ENCODE data around the gene CAP2. TPM values are rescaled to one million over a fixed set of nuclear protein-coding genes. Genes with fewer than 3 reads are reported as not detected.

Gene CAP2
- total RNA-seq, 4 donors from 2014 or later, result 4.8 to 10.1 (median 7.8) TPM

DNA sequence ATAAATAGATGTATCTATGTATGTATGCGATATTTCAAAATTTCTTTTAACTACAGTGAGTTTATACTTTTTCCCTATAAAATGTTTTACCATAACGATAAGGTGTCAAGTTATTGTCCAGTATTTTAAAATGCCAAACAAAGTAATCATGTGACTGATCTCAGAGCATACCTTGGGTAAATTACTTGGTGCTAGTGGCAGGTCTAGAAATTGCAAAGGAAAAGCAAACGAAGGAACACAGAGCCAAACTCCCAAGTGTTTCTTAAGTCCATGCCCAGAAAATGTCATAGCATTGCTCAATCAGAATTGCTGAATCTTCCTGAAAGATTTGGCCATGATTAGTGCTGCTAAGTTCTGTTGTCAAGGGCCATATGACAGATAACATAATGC, 77.5 kb downstream of the CAP2 start:
- Histone ChIP-seq H3K9me3 (no peaks in the 10 kb centered on the region), H3K27me3 (no peaks in the 10 kb centered on the region), H3K36me3 (no peaks in the 10 kb centered on the region), H3K4me3 (no peak overlapping the region), H3K4me1 (peaks cover 18 to 49% (median 24%) of the 10 kb centered on the region in 4 donors), H3K27ac (peak overlapping the region; percentile 69 to 85 (median 71))
- intact Hi-C loops (cut with DNase I; ENCODE audit: low total_unique reads), result loop anchor here (10.0 kb wide), 1 partner anchor 114 kb away; no protein-coding TSS in a partner anchor
- WGBS, 2 donors (ENCODE audit: low coverage in 1 of 2), result 51 to 55% methylated on average over 3 of the region's 3 CpGs
- no peak for DNase-seq
- TF ChIP-seq EP300 (IDR thresholded peaks at IDR 0.05; ENCODE audit: low read depth), result peak; percentile 17
- no peak for TF ChIP-seq POLR2A (IDR thresholded peaks at IDR 0.05)
- TF ChIP-seq, protein P1, sequence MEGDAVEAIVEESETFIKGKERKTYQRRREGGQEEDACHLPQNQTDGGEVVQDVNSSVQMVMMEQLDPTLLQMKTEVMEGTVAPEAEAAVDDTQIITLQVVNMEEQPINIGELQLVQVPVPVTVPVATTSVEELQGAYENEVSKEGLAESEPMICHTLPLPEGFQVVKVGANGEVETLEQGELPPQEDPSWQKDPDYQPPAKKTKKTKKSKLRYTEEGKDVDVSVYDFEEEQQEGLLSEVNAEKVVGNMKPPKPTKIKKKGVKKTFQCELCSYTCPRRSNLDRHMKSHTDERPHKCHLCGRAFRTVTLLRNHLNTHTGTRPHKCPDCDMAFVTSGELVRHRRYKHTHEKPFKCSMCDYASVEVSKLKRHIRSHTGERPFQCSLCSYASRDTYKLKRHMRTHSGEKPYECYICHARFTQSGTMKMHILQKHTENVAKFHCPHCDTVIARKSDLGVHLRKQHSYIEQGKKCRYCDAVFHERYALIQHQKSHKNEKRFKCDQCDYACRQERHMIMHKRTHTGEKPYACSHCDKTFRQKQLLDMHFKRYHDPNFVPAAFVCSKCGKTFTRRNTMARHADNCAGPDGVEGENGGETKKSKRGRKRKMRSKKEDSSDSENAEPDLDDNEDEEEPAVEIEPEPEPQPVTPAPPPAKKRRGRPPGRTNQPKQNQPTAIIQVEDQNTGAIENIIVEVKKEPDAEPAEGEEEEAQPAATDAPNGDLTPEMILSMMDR (IDR thresholded peaks at IDR 0.05), result peak in 3 of 5 experiments; percentile 16 to 46 (median 19)
- peak; percentile 72 to 90 (median 89) for TF ChIP-seq POLR2AphosphoS5 (IDR thresholded peaks at IDR 0.05)
- in situ Hi-C loops (cut with MboI; ENCODE audit: low pct_ligation_motif_present in 1 of 4, low pct_unique_long_range_greater_than_20kb in 1 of 4, low sequenced_read_pairs in 3 of 4), result no loop called here

DNA sequence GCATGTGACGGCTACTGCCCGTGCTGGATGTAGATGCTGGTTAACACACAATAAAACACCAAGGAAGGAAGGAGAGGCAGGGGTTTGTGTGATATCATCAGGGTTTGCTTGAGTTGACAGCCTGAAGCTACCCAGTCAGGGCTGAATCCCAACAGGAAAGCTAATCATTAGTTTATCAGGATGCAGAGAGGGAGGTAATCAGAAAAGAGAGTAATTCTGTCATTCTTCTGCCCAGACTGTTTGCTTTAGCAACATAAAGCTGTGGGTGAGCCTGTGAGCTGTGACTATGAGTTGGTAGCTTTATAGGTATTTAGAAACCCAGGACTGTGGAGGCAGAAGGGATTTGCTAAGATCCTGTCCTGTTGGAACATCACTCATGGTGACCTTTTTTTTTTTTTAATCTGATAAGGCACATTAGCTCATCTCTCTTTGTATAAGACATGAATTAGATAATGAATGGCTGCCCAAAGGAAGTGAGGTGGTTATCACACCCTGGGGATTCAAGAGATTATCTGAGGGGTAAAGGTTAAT, 79.3 kb downstream of the CAP2 start:
- no peaks in the 10 kb centered on the region for H3K27me3 ChIP-seq
- intact Hi-C loops (cut with DNase I; ENCODE audit: low total_unique reads) (loop anchor here (10.0 kb wide), 1 partner anchor 112 kb away; no protein-coding TSS in a partner anchor), in situ Hi-C loops (cut with MboI; ENCODE audit: low pct_ligation_motif_present in 1 of 4, low pct_unique_long_range_greater_than_20kb in 1 of 4, low sequenced_read_pairs in 3 of 4) (no loop called here)
- DNase-seq, result no peak
- no peak for TF ChIP-seq EP300 (IDR thresholded peaks at IDR 0.05; ENCODE audit: low read depth)
- TF ChIP-seq, protein P1 (IDR thresholded peaks at IDR 0.05), result no peak
- no peak for TF ChIP-seq POLR2A (IDR thresholded peaks at IDR 0.05)
- no peak for TF ChIP-seq POLR2AphosphoS5 (IDR thresholded peaks at IDR 0.05)
- WGBS, 2 donors (ENCODE audit: low coverage in 1 of 2), result 44 to 67% methylated on average over 2 of the region's 2 CpGs
- peak overlapping the region; percentile 62 to 78 (median 74) for H3K27ac ChIP-seq
- no peaks in the 10 kb centered on the region for H3K9me3 ChIP-seq
- H3K4me3 ChIP-seq, result no peak overlapping the region
- no peaks in the 10 kb centered on the region for H3K36me3 ChIP-seq
- peaks cover 18 to 49% (median 24%) of the 10 kb centered on the region in 4 donors for H3K4me1 ChIP-seq

GRCh38 chr6:17473554-17473953, 80.2 kb downstream of the CAP2 start:
- intact Hi-C loops (cut with DNase I; ENCODE audit: low total_unique reads), result loop anchor here (10.0 kb wide), 1 partner anchor 111 kb away; no protein-coding TSS in a partner anchor
- Histone ChIP-seq H3K4me1 (peaks cover 18 to 49% (median 24%) of the 10 kb centered on the region in 4 donors), H3K4me3 (no peak overlapping the region), H3K9me3 (no peaks in the 10 kb centered on the region), H3K36me3 (no peaks in the 10 kb centered on the region), H3K27me3 (no peaks in the 10 kb centered on the region), H3K27ac (peak overlapping the region; percentile 62 to 78 (median 74))
- TF ChIP-seq EP300 (IDR thresholded peaks at IDR 0.05; ENCODE audit: low read depth) (peak; percentile 25), POLR2A (IDR thresholded peaks at IDR 0.05) (no peak), POLR2AphosphoS5 (IDR thresholded peaks at IDR 0.05) (peak; percentile 63 to 66 (median 65))
- TF ChIP-seq, protein P1 (IDR thresholded peaks at IDR 0.05), result no peak
- in situ Hi-C loops (cut with MboI; ENCODE audit: low pct_ligation_motif_present in 1 of 4, low pct_unique_long_range_greater_than_20kb in 1 of 4, low sequenced_read_pairs in 3 of 4), result no loop called here
- DNase-seq, result no peak
- WGBS, 2 donors (ENCODE audit: low coverage in 1 of 2), result 19 to 31% methylated on average over 2 of the region's 2 CpGs

DNA sequence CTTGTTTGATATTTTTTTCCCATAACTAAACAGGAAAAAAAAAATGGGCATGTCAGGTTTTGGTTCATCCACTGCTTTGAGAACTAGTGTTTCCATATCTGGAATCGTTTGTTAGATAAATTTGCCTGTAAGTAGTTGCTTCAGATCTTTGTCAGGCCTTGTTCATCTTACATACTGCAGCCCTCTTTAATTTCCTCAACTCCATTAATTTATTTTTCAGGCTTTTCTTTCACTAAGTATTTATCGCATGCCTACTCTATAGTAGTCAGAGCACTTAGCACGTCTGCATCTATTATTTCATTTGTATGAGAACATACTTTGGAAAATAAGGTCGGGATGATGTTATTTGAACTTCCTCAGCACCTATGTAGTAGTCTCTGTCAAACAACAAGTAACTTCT, 80.9 kb downstream of the CAP2 start:
- H3K9me3 ChIP-seq, result no peaks in the 10 kb centered on the region
- H3K27ac ChIP-seq, result peak overlapping the region; percentile 62 to 78 (median 74)
- WGBS, 2 donors (ENCODE audit: low coverage in 1 of 2), result 63 to 66% methylated on average over 4 of the region's 4 CpGs
- H3K4me3 ChIP-seq, result no peak overlapping the region
- H3K4me1 ChIP-seq, result peaks cover 18 to 44% (median 24%) of the 10 kb centered on the region in 4 donors
- no peak for TF ChIP-seq POLR2A (IDR thresholded peaks at IDR 0.05)
- no peak for TF ChIP-seq POLR2AphosphoS5 (IDR thresholded peaks at IDR 0.05)
- TF ChIP-seq, protein P1 (IDR thresholded peaks at IDR 0.05), result no peak
- TF ChIP-seq EP300 (IDR thresholded peaks at IDR 0.05; ENCODE audit: low read depth), result no peak
- intact Hi-C loops (cut with DNase I; ENCODE audit: low total_unique reads) (loop anchor here (10.0 kb wide), 1 partner anchor 111 kb away; no protein-coding TSS in a partner anchor), in situ Hi-C loops (cut with MboI; ENCODE audit: low pct_ligation_motif_present in 1 of 4, low pct_unique_long_range_greater_than_20kb in 1 of 4, low sequenced_read_pairs in 3 of 4) (no loop called here)
- no peak for DNase-seq
- no peaks in the 10 kb centered on the region for H3K36me3 ChIP-seq
- no peaks in the 10 kb centered on the region for H3K27me3 ChIP-seq

Measured in transverse colon (tissue), 4 donors.